ENCODE measurements around the gene RRP36.
"Not testable (repeated sequence)": the region's sequence is repeated elsewhere in the genome, so short reads cannot be mapped to it uniquely, and the experiment has no call there.

The RRP36 gene

GRCh38 chr6:43033496-43034189 lies 12.2 kb downstream of the RRP36 start:
- no peak overlapping the region for H3K4me2 ChIP-seq
- H3K9ac ChIP-seq = no peak overlapping the region
- H3K27me3 ChIP-seq = no peaks in the 10 kb centered on the region
- H3K4me1 ChIP-seq = no peaks in the 10 kb centered on the region
- H4K20me1 ChIP-seq = 0 out of 2 replicates have a peak, but pooled peaks cover 12% of the 10 kb centered on the region
- peaks cover 99% of the 10 kb centered on the region for H3K36me3 ChIP-seq
- no peak overlapping the region for H3K4me3 ChIP-seq
- no peak overlapping the region for H3K27ac ChIP-seq
- no peaks in the 10 kb centered on the region for H3K9me3 ChIP-seq
- TF ChIP-seq Cebpa-rat (IDR thresholded peaks at IDR 0.05) = no peak

GRCh38 chr6:43034190-43034525 lies 12.7 kb downstream of the RRP36 start:
- Histone ChIP-seq H3K4me1 (no peaks in the 10 kb centered on the region), H3K4me2 (no peak overlapping the region), H3K9me3 (no peaks in the 10 kb centered on the region), H3K36me3 (peaks cover 99% of the 10 kb centered on the region), H4K20me1 (0 out of 2 replicates have a peak, but pooled peaks cover 12% of the 10 kb centered on the region), H3K9ac (no peak overlapping the region), H3K4me3 (no peak overlapping the region), H3K27me3 (no peaks in the 10 kb centered on the region), H3K27ac (no peak overlapping the region)
- TF ChIP-seq Cebpa-rat (IDR thresholded peaks at IDR 0.05) = no peak

- Histone ChIP-seq H3K27me3 (no peaks in the 10 kb centered on the region), H3K4me3 (no peak overlapping the region), H3K9me3 (no peaks in the 10 kb centered on the region), H3K27ac (no peak overlapping the region), H3K9ac (no peak overlapping the region), H3K4me2 (no peak overlapping the region), H4K20me1 (0 out of 2 replicates have a peak, but pooled peaks cover 12% of the 10 kb centered on the region), H3K4me1 (no peaks in the 10 kb centered on the region), H3K36me3 (peaks cover 99% of the 10 kb centered on the region)
- TF ChIP-seq Cebpa-rat (IDR thresholded peaks at IDR 0.05) = no peak
These were observed 14.2 kb downstream of the RRP36 start for GRCh38 chr6:43035495-43036194.

GRCh38 chr6:43036712-43037111 lies 15.3 kb downstream of the RRP36 start:
- TF ChIP-seq Cebpa-rat (IDR thresholded peaks at IDR 0.05) = no peak
- no peaks in the 10 kb centered on the region for H3K4me1 ChIP-seq
- no peak overlapping the region for H3K4me2 ChIP-seq
- peaks cover 98% of the 10 kb centered on the region for H3K36me3 ChIP-seq
- H3K27ac ChIP-seq = no peak overlapping the region
- no peaks in the 10 kb centered on the region for H3K9me3 ChIP-seq
- 0 out of 2 replicates have a peak, but pooled peaks cover 12% of the 10 kb centered on the region for H4K20me1 ChIP-seq
- no peak overlapping the region for H3K9ac ChIP-seq
- H3K4me3 ChIP-seq = no peak overlapping the region
- H3K27me3 ChIP-seq = no peaks in the 10 kb centered on the region

- no peak for TF ChIP-seq Cebpa-rat (IDR thresholded peaks at IDR 0.05)
- H3K36me3 ChIP-seq = peaks cover 95% of the 10 kb centered on the region
- no peak overlapping the region for H3K9ac ChIP-seq
- H3K4me2 ChIP-seq = no peak overlapping the region
- no peaks in the 10 kb centered on the region for H3K4me1 ChIP-seq
- H3K27ac ChIP-seq = no peak overlapping the region
- H3K9me3 ChIP-seq = no peaks in the 10 kb centered on the region
- H3K27me3 ChIP-seq = no peaks in the 10 kb centered on the region
- no peak overlapping the region for H3K4me3 ChIP-seq
- H4K20me1 ChIP-seq = 0 out of 2 replicates have a peak, but pooled peaks cover 12% of the 10 kb centered on the region
These were observed 15.8 kb downstream of the RRP36 start for GRCh38 chr6:43037197-43037596.

- 0 out of 2 replicates have a peak, but pooled peaks cover 12% of the 10 kb centered on the region for H4K20me1 ChIP-seq
- no peak overlapping the region for H3K4me3 ChIP-seq
- H3K9me3 ChIP-seq = no peaks in the 10 kb centered on the region
- H3K4me2 ChIP-seq = no peak overlapping the region
- H3K27me3 ChIP-seq = no peaks in the 10 kb centered on the region
- no peak for TF ChIP-seq Cebpa-rat (IDR thresholded peaks at IDR 0.05)
- no peak overlapping the region for H3K9ac ChIP-seq
- H3K27ac ChIP-seq = no peak overlapping the region
- H3K36me3 ChIP-seq = peaks cover 95% of the 10 kb centered on the region
- no peaks in the 10 kb centered on the region for H3K4me1 ChIP-seq
These were observed 16.3 kb downstream of the RRP36 start for GRCh38 chr6:43037706-43038105.

GRCh38 chr6:43038727-43039126 lies 17.3 kb downstream of the RRP36 start:
- no peak overlapping the region for H3K27ac ChIP-seq
- peaks cover 96% of the 10 kb centered on the region for H3K36me3 ChIP-seq
- no peak for TF ChIP-seq Cebpa-rat (IDR thresholded peaks at IDR 0.05)

GRCh38 chr6:43040542-43041257 lies 19.3 kb downstream of the RRP36 start:
- Histone ChIP-seq H3K4me1 (no peaks in the 10 kb centered on the region), H3K27ac (no peak overlapping the region), H3K9me3 (no peaks in the 10 kb centered on the region), H3K4me3 (no peak overlapping the region), H3K27me3 (no peaks in the 10 kb centered on the region), H3K9ac (no peak overlapping the region), H4K20me1 (0 out of 2 replicates have a peak, but pooled peaks cover 6% of the 10 kb centered on the region), H3K36me3 (peaks cover 93% of the 10 kb centered on the region), H3K4me2 (no peak overlapping the region)
- TF ChIP-seq Cebpa-rat (IDR thresholded peaks at IDR 0.05) = no peak

More at GRCh38 chr6:43038727-43039126, 17.3 kb downstream of the RRP36 start:
- H3K27me3 ChIP-seq = no peaks in the 10 kb centered on the region
- H3K4me3 ChIP-seq = no peak overlapping the region
- no peak overlapping the region for H3K4me2 ChIP-seq
- no peak overlapping the region for H3K9ac ChIP-seq
- 0 out of 2 replicates have a peak, but pooled peaks cover 12% of the 10 kb centered on the region for H4K20me1 ChIP-seq
- H3K9me3 ChIP-seq = no peaks in the 10 kb centered on the region
- H3K4me1 ChIP-seq = no peaks in the 10 kb centered on the region

- peaks cover 93% of the 10 kb centered on the region for H3K36me3 ChIP-seq
These were observed 20.1 kb downstream of the RRP36 start for GRCh38 chr6:43041475-43041874.

GRCh38 chr6:43043310-43043709 lies 21.9 kb downstream of the RRP36 start:
- no peak overlapping the region for H3K4me3 ChIP-seq
- H4K20me1 ChIP-seq = no peaks in the 10 kb centered on the region
- no peaks in the 10 kb centered on the region for H3K9me3 ChIP-seq
- H3K27ac ChIP-seq = no peak overlapping the region
- H3K36me3 ChIP-seq = peaks cover 92% of the 10 kb centered on the region
- H3K9ac ChIP-seq = no peak overlapping the region
- H3K4me1 ChIP-seq = no peaks in the 10 kb centered on the region
- H3K4me2 ChIP-seq = no peak overlapping the region
- no peaks in the 10 kb centered on the region for H3K27me3 ChIP-seq
- TF ChIP-seq Cebpa-rat (IDR thresholded peaks at IDR 0.05) = no peak

More at GRCh38 chr6:43041475-43041874, 20.1 kb downstream of the RRP36 start:
- not testable (repeated sequence) for H3K27me3 ChIP-seq, H3K9me3 ChIP-seq, H3K4me1 ChIP-seq, H3K4me2 ChIP-seq, H3K27ac ChIP-seq, H3K9ac ChIP-seq, H3K4me3 ChIP-seq, H4K20me1 ChIP-seq

Data from BLaER1 (cell line).